GM23338 (cell line): ENCODE data around the gene GRIA4. TPM values are rescaled to one million over a fixed set of nuclear protein-coding genes. Genes with fewer than 3 reads are reported as not detected.

Experiments
- ATAC-seq: fragments of 200-7000 bp; cut with Tn5 transposase; 3 replicates; pipeline ENCODE4 v1.9.1; 2020
- DNase-seq: peaks from one replicate; pipeline ENCODE4 v3.0.0-alpha.2; 2015; ENCODE audit warnings: low spot score
- H2AFZ ChIP-seq: fragments of 200-600 bp; sonication (generic); 2 replicates; pipeline ENCODE4 v1.8.0; 2016; ENCODE audit warnings: antibody characterized with exemption, mild to moderate bottlenecking, moderate library complexity
- H3F3A ChIP-seq: fragments of 200-600 bp; sonication (generic); replicated peaks from 2 replicates; pipeline ENCODE4 v1.8.0; 2017; ENCODE audit warnings: antibody characterized with exemption, mixed run types, low read depth
- H3K27ac ChIP-seq: fragments of 200-600 bp; sonication (generic); 2 replicates; pipeline ENCODE4 v1.6.1; 2016; ENCODE audit warnings: low read depth
- H3K27me3 ChIP-seq: fragments of 200-600 bp; sonication (generic); 2 replicates; pipeline ENCODE4 v1.8.0; 2016; ENCODE audit warnings: mild to moderate bottlenecking, mixed run types, moderate library complexity; ENCODE audit not compliant: insufficient read depth
- H3K36me3 ChIP-seq: fragments of 200-600 bp; sonication (generic); 2 replicates; pipeline ENCODE4 v1.8.0; 2016; ENCODE audit warnings: mild to moderate bottlenecking; ENCODE audit not compliant: insufficient read depth
- H3K4me1 ChIP-seq: fragments of 200-600 bp; sonication (generic); 2 replicates; pipeline ENCODE4 v1.8.0; 2016; ENCODE audit warnings: mild to moderate bottlenecking, moderate library complexity; ENCODE audit not compliant: insufficient read depth
- H3K4me2 ChIP-seq: fragments of 200-600 bp; sonication (generic); 2 replicates; pipeline ENCODE4 v1.7.1; 2017; ENCODE audit warnings: mixed run types
- H3K4me3 ChIP-seq: fragments of 200-600 bp; sonication (generic); 2 replicates; pipeline ENCODE4 v1.6.1; 2016; ENCODE audit warnings: mixed run types
- H3K79me2 ChIP-seq: fragments of 200-600 bp; sonication (generic); replicated peaks from 2 replicates; pipeline ENCODE4 v1.8.0; 2017; ENCODE audit warnings: mild to moderate bottlenecking; ENCODE audit not compliant: insufficient read depth
- H3K9me2 ChIP-seq: fragments of 200-600 bp; sonication (generic); 2 replicates; pipeline ENCODE4 v1.8.0; 2017; ENCODE audit not compliant: insufficient read depth
- H4K20me1 ChIP-seq: fragments of 200-600 bp; sonication (generic); replicated peaks from 2 replicates; pipeline ENCODE4 v1.8.0; 2017; ENCODE audit warnings: mild to moderate bottlenecking; ENCODE audit not compliant: insufficient read depth
- H3K27ac Mint-ChIP-seq: 2 replicates; pipeline ENCODE4 v1.8.0; 2020; ENCODE audit warnings: inconsistent platforms, mild to moderate bottlenecking, moderate library complexity, mixed read lengths
- H3K27me3 Mint-ChIP-seq: 3 replicates; pipeline ENCODE4 v1.8.0; 2022; ENCODE audit warnings: low read depth, mild to moderate bottlenecking, moderate library complexity, mixed read lengths, inconsistent platforms; ENCODE audit not compliant: insufficient read depth, poor library complexity
- H3K36me3 Mint-ChIP-seq: 3 replicates; pipeline ENCODE4 v1.8.0; 2021; ENCODE audit warnings: low read depth, mild to moderate bottlenecking, inconsistent platforms, moderate library complexity, mixed read lengths
- H3K4me1 Mint-ChIP-seq: 3 replicates; pipeline ENCODE4 v1.8.0; 2020; ENCODE audit warnings: mild to moderate bottlenecking, inconsistent platforms, mixed read lengths
- H3K4me3 Mint-ChIP-seq: 3 replicates; pipeline ENCODE4 v1.8.0; 2021; ENCODE audit warnings: moderate library complexity, mild to moderate bottlenecking, inconsistent platforms, mixed read lengths
- H3K9me3 Mint-ChIP-seq: 3 replicates; pipeline ENCODE4 v1.8.0; 2020; ENCODE audit warnings: moderate library complexity, mild to moderate bottlenecking, inconsistent platforms, mixed read lengths
- CREB1 ChIP-seq: fragments of 250-450 bp; sonication (Bioruptor Pico); IDR thresholded peaks from 2 replicates; pipeline ENCODE4 v1.5.0; 2020; ENCODE audit warnings: low read depth, mild to moderate bottlenecking, moderate library complexity
- ETS1 ChIP-seq: IDR thresholded peaks from 2 replicates; pipeline ENCODE4 v1.6.1; 2016; ENCODE audit warnings: antibody characterized with exemption
- EZH2 ChIP-seq: fragments of 200-600 bp; sonication (generic); IDR thresholded peaks from one replicate; pipeline ENCODE4 v1.8.0; 2017; ENCODE audit warnings: antibody characterized with exemption, mild to moderate bottlenecking, low read depth; ENCODE audit not compliant: unreplicated experiment
- EZH2phosphoT487 ChIP-seq: fragments of 200-600 bp; sonication (generic); IDR thresholded peaks from one replicate; pipeline ENCODE4 v1.8.1; 2018; ENCODE audit warnings: antibody characterized with exemption; ENCODE audit not compliant: unreplicated experiment
- JUNB ChIP-seq: IDR thresholded peaks from one replicate; pipeline ENCODE4 v1.6.1; 2016; ENCODE audit warnings: antibody characterized with exemption; ENCODE audit not compliant: unreplicated experiment
- NANOG ChIP-seq: IDR thresholded peaks from 2 replicates; pipeline ENCODE4 v1.6.1; 2016; ENCODE audit warnings: antibody characterized with exemption, borderline replicate concordance
- POLR2AphosphoS5 ChIP-seq: IDR thresholded peaks from 2 replicates; pipeline ENCODE4 v1.6.1; 2016; ENCODE audit warnings: antibody characterized with exemption, low read depth
- REST ChIP-seq: IDR thresholded peaks from one replicate; pipeline ENCODE4 v1.6.1; 2018; ENCODE audit warnings: antibody characterized with exemption; ENCODE audit not compliant: unreplicated experiment
- STAT1 ChIP-seq: IDR thresholded peaks from one replicate; pipeline ENCODE4 v1.6.1; 2016; ENCODE audit warnings: antibody characterized with exemption; ENCODE audit not compliant: unreplicated experiment
- ZNF114 ChIP-seq: fragments of 250-450 bp; sonication (Bioruptor Pico); IDR thresholded peaks from 2 replicates; pipeline ENCODE4 v1.5.0; 2020; ENCODE audit warnings: mild to moderate bottlenecking, moderate library complexity
- ZNF331 ChIP-seq: fragments of 250-450 bp; sonication (Bioruptor Pico); IDR thresholded peaks from 2 replicates; pipeline ENCODE4 v1.5.0; 2020; ENCODE audit warnings: low read depth, mild to moderate bottlenecking, moderate library complexity
- ZNF462 ChIP-seq: fragments of 250-450 bp; sonication (Bioruptor Pico); IDR thresholded peaks from 2 replicates; pipeline ENCODE4 v1.5.0; 2020; ENCODE audit warnings: mild to moderate bottlenecking, moderate library complexity
- polyA plus RNA-seq: library from polyadenylated mRNA; unstranded; fragments of >200 nt; fragmentation: Nextera tagmentation; extraction: Ambion mirVana; gene quantifications from 2 replicates; pipeline ENCODE4 v1.2.1, GENCODE V29; 2016
- total RNA-seq: library from RNA; depleted of rRNA; stranded (reverse); fragments of >200 nt; shearing (Covaris generic); gene quantifications from 2 replicates; pipeline ENCODE4 v1.2.3, GENCODE V29; 2014
- TF ChIP-seq, protein P1 (sequence below), 2 experiments: fragments of 200-600 bp in 1 of 2; sonication (generic) in 1 of 2; conservative IDR thresholded peaks; 2 replicates each; pipeline versions ENCODE4 v1.5.1 to v1.6.1; 2016 to 2017; ENCODE audit warnings: antibody characterized with exemption in 2 of 2, low read depth in 2 of 2, mild to moderate bottlenecking in 2 of 2, moderate library complexity in 1 of 2

GRIA4 gene
- total and polyA plus RNA-seq, 2 experiments from 2014 or later: 17.8 to 71.1 TPM

DNA sequence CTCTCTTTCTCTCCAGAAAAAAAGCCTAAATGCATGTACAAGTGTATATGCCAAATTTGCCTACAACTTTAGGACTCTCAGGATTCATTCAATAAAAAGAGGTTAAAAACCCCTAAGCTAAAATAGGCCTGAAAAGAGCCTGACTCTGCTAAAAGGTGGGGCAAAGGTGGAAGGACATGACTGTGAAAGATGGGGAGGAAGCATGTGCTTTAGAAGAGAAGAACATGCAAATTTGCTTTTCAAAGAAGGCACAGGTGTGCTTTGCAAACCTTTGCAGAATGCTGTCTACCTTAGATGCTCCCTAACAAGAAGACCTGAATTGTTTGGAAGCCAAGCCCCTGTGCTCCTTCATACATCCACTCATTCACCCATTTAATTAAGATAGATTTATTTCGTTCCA is 87.4 kb downstream of the GRIA4 start:
- H3K4me1 Mint-ChIP-seq: peaks cover 17% of the 10 kb centered on the region; the same call in 2 of the 3 replicates
- no peak for TF ChIP-seq NANOG
- no peak for TF ChIP-seq REST
- TF ChIP-seq ZNF331 (CRISPR knock-in tag): no peak
- TF ChIP-seq STAT1: no peak
- TF ChIP-seq ZNF114 (CRISPR knock-in tag): no peak
- TF ChIP-seq, protein P1, sequence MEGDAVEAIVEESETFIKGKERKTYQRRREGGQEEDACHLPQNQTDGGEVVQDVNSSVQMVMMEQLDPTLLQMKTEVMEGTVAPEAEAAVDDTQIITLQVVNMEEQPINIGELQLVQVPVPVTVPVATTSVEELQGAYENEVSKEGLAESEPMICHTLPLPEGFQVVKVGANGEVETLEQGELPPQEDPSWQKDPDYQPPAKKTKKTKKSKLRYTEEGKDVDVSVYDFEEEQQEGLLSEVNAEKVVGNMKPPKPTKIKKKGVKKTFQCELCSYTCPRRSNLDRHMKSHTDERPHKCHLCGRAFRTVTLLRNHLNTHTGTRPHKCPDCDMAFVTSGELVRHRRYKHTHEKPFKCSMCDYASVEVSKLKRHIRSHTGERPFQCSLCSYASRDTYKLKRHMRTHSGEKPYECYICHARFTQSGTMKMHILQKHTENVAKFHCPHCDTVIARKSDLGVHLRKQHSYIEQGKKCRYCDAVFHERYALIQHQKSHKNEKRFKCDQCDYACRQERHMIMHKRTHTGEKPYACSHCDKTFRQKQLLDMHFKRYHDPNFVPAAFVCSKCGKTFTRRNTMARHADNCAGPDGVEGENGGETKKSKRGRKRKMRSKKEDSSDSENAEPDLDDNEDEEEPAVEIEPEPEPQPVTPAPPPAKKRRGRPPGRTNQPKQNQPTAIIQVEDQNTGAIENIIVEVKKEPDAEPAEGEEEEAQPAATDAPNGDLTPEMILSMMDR (conservative IDR thresholded peaks at IDR 0.05; ENCODE audit: low read depth in 2 of 2): no peak
- TF ChIP-seq ZNF462 (CRISPR knock-in tag): no peak
- no peak for TF ChIP-seq EZH2phosphoT487
- TF ChIP-seq POLR2AphosphoS5: no peak
- TF ChIP-seq JUNB: no peak
- no peak for TF ChIP-seq ETS1
- TF ChIP-seq EZH2: no peak
- no peak for TF ChIP-seq CREB1 (CRISPR knock-in tag)
- Histone ChIP-seq H3K4me3 (no peak overlapping the region), H4K20me1 (no peaks in the 10 kb centered on the region), H3K36me3 (no peaks in the 10 kb centered on the region), H3K9me2 (peaks cover 4% of the 10 kb centered on the region; the same call in 1 of the 2 replicates), H3K4me2 (peak overlapping the region; percentile 17; the same call in 1 of the 2 replicates), H3K4me1 (peaks cover 16% of the 10 kb centered on the region), H3K27me3 (no peaks in the 10 kb centered on the region), H3F3A (no peaks in the 10 kb centered on the region), H3K79me2 (no peaks in the 10 kb centered on the region), H2AFZ (no peak overlapping the region), H3K27ac (no peak overlapping the region)
- DNase-seq: peak; percentile 34
- peaks cover 3% of the 10 kb centered on the region for H3K27me3 Mint-ChIP-seq
- no peaks in the 10 kb centered on the region for H3K36me3 Mint-ChIP-seq
- ATAC-seq: peak; percentile 38; the same call in 1 of the 3 replicates
- H3K27ac Mint-ChIP-seq: 0 out of 2 replicates have a peak overlapping the region, but pooled peaks have one; percentile 64
- H3K9me3 Mint-ChIP-seq: no peaks in the 10 kb centered on the region
- no peak overlapping the region for H3K4me3 Mint-ChIP-seq
